GM18873 (cell line): ENCODE measurements around the gene SLC6A11.

Experiments
- ATAC-seq: cut with Tn5 transposase; IDR thresholded peaks from one replicate; pipeline ENCODE4 v1.9.1; 2021; ENCODE audit warnings: mild to moderate bottlenecking, moderate library complexity, moderate number of reproducible peaks; ENCODE audit not compliant: unreplicated experiment, low FRiP score

Gene SLC6A11

DNA sequence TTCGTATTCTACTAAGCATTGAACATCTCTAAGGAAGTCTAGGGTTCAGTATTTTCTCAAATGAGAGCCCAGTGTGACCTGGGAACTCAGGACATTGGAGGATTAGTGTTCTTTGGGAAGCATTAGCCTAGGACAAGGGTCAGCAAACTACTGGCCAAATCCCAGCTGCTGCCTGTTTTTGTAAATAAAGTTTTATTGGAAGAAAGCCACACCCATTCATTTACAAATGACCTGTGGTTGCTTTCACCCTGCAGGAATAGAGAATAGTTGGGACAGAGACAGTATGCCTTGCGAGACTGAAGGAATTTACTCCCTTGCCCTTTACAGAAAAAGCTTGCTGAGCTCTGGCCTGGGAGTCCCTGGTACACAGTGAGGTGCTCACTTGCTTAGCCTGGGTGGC is 20.6 kb downstream of the SLC6A11 start:
- ATAC-seq: no peak

DNA sequence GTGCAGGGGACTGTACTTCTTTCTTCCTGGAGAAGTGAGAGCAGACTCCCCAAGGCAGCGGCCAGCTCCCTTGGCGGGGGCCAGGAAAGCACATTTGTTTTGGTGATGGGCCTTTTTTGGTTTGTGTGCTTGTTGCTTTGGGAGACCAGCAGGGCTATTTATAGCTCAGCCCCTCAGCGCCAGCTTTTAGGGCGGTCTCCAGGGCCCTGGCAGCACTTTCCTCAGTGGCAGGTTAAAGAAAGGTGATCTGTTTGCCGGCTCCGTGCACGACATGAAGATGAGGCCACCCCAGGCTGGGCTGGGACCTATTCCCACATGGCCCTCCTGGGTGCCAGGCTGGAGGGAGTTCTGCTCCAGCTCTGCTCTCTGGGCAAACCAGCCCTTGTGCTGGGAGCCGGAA is 21.8 kb downstream of the SLC6A11 start:
- ATAC-seq: no peak

DNA sequence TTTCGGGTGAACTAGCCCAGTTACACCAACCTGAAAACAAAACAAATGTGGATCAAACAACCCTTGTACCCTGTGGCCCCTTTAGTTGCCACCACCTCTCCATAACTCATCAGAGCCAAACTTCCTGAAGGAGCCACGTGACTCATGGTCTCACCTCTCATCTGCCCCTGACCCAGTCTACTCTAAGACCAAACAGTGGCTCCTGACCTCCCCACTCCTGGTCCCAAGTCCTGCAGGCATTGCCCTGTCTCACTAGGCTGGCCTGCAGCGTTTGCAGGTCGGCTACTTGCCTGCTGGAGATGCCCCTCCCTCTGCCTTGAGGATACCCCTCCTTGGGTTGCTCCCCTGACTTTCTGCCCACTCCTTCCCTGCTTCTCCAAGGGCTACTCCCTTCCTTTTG is 23.1 kb downstream of the SLC6A11 start:
- ATAC-seq: no peak

DNA sequence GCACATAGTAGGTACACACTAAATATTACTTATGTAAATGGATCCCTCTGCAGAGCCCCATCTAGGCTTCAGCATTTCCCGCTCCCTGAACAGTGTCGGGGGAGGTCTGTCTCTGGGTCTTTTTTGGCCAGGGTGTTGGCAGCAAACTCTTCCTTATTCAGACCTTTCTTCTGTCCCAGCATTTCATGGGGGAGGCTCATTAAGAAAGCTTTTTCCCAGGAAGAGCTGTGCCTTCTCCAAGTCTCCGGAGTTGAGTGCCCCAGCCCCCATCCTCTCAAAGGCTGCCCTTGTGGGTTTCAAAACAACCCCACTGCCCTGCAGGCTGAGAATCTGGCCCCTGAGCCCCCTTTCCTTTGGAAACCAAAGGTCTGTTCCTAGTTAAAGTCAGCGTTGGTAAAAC is 25.1 kb downstream of the SLC6A11 start:
- no peak for ATAC-seq

DNA sequence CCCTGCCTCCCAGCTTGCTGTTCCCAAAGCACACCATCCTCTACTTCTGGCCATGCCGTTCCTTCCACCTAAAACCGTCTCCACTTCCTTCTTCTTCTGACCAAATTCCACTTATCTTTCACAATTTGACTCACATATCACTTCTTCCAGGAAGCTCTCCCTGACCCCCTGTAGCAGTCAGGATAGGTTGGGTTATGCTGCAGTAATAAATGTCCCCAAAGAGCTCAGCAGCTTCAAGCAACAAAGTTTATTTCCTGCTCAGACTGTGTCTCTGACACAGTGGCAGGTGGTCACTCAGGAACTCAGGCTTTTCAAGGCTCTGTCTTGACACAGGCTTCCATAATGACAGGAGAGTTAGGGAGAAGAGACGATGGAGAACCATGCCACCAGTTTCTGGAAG is 27.4 kb downstream of the SLC6A11 start:
- ATAC-seq: no peak

DNA sequence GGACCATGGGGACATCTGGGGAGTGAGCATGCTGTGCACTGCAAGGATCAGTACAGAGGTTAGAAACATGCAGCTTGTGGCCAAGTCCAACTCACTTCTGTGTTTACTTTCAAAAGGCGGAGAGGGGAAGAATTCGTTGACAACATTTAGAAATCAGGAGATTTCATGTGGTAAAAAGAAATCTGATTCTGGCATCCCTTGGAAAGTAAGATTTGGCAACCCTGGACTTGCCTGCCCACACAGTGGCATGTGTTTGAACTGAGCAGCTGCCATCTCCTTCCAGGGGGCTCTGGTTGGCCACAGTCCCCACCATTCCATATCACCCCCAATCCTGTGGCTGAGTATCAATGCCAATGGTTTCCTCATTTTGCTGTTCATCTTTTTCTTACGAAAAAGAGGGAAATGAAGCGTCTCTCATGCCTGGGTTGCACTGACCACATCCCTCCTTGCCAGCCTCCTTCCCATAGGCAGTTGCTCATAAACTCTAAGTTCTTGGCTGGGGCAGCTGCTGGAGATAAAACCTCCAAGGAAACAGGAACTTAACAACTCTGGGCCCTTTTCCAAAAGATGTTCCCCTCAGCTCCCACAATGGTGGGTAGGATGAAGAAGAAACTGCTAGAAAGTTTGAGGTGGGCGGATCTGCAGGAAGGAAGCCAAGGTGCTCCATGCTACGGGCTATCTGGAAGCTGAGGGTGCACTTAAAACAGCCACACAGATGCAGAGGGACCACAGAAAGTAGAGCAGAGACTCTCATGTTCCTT is 29.2 kb downstream of the SLC6A11 start:
- no peak for ATAC-seq

DNA sequence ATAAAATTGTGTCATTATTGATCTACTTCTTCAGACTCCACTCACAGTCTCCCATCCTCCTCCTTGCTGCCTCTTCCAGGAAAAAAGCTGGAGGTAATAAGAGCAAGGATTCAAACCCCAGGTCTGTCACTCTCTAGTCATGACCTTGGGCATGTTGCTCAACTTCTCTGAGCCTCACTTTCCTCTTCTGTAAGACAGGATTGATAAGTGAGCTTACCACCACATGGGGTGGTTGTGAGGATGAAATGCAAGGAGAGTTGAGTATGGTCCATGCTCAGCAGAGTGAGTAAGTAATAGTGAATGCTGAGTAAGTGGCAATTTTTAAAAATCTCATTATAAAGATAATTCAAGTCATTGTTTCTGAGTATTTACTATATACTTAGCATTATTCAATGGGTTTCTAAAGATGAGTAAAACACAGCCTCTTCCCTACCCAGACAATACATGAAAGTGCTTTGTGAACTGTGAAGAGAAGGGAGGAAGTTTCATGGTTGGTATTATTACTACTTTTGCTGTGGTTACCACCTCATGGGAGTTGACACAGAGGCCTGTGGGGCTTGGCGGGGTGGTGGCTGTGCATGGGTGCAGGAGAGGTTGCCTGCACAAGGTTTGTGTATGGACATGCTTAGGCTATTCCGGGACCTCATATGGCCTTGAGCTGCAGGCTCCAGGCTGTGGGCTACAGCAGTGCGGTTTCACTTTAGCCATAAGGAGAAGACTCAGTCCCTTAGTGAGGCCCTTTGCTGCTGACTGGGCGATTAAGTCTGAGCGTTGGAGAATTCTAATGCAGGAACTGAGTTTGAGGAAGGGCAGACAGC is 30.0 kb downstream of the SLC6A11 start:
- no peak for ATAC-seq

DNA sequence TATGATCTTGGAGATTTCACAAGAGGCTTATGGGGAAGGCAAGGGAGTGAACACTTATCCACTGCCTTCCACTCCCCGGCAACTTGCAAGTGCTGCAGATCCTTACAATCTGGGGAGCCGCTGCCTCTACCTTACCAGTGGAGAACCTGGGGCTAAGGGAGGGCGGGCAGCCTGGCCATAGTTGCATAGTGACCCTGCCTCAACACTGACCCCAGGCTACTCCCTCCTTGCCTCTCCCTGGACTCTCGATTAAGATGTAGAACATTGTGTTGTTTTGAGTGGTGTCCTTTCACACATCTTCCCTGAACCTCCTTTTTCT is 30.6 kb downstream of the SLC6A11 start:
- no peak for ATAC-seq

DNA sequence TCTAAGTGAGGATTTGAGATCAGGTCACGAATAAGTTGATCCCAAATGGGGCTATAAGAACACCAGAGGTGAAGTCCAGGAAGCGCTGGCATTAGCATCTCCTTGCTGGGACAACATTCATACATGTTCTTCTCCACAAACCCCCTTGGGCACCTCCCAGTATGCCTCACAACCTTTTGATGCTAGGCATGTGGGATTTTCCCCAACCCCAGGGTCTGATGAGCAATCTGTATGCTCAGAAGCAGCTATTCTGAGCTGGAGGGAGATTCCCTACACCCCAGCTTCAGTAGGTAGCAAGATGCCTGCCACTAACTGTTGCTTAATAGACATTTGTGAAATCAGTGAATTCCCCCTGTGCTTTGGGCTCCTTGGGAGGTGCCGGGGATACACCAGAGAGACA is 32.2 kb downstream of the SLC6A11 start:
- no peak for ATAC-seq

DNA sequence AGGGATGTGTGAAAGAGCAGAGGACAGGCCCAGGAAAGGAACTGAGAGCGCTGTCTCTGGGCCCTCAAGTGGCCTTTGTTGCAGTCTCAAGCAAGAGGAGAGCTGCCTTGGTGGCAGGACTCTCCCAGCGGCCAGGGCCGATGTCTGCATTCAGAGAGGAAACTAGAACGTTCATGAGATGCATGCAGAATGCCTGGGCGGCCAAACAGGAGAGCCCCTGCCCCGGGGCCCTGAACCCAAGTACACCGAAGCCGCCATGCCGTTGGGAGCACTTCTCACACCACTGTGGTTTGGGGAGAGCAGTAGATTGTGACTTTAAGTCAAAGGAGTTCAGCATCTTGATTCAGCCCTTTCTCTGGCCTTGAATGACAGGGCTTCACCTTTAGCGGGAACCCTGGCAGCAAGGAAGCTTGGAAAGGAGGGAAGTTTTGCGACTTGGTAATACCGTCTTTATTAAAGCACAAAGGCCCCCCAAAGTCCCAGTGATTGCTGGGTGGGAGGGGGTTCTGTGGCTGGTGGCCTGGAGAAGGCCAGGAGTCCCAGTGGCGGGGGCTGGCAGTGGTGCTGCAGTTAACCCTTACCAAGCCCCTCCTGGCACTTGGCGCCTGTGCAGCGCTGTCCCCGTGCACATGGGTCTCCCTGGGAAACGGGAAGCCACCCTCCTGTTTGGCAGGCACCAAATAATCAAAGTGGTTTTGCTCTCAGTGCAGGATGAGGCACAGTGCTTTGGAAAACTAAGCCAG is 36.2 kb downstream of the SLC6A11 start:
- no peak for ATAC-seq

DNA sequence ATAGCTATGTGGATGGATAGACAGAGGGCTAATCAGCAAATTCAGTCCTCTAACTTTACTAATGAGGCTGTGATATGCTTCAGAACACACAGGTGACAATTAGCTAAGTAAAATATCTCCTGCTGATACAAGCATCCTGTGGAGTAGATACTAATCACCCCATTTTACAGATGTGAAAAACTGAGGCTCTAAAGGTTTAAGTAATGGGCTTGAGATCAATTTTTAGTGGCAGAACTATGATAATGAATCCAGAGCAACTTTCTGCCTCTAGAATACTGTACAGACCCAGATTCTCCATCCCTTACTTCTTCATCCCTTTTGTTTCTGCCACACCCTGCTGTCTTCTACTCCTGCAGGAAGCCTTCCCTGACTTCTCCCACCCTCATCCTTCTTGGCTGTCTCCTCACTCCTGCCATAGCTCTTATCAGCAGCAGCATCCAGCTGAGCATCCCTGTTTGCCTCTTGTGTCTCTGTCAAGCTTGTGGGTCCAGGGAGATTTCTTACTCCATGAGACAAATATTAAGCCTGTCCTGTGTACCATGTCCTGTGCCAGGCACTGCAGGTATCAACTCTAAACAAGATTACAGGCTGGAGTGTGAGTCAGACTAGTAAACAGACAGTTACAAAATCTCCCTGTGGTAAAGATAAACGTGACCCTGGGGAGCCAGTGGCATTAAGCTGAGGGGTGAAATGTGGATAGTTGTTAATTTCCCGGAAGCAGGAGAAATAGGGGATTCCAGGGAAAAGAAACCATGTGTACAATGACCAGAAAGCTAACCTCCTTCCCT is 39.2 kb downstream of the SLC6A11 start:
- ATAC-seq: no peak

DNA sequence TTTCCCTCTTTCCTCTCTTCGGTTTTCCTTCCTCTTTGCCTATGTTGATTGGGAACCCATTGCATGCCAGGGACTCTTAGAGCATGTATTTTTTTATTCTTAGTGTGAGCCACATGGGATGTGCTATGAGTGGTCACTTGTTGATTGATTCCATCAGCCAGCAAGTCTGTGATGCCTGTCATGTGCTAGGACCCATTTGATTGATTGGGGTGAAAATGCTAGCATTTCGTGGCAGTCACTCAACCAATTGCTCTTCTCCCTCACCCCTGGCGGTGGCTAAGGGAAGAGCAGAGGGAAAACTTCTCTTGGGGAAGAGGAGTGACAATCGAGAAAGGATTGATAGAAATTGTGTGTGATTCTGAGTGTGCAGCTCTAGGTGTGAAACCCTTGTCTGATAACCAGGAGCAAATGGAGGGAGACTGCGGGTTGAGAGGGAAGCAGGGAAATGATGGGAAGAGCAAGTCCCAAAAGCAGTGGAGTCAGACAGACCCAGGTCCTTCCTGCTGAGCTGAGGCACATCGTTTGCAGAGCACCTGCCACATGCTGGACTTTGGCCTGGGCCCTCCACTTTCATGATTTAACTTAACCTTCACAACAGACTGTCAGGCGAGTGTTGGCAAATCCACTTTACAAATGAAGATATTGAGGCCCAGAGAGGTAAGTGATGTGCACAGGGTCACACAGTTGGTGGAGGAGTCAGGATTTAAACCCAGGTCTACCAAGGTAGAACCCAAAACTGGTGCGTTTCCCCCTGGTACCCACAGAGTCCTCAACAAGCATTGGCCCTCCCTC is 40.0 kb downstream of the SLC6A11 start:
- ATAC-seq: no peak

DNA sequence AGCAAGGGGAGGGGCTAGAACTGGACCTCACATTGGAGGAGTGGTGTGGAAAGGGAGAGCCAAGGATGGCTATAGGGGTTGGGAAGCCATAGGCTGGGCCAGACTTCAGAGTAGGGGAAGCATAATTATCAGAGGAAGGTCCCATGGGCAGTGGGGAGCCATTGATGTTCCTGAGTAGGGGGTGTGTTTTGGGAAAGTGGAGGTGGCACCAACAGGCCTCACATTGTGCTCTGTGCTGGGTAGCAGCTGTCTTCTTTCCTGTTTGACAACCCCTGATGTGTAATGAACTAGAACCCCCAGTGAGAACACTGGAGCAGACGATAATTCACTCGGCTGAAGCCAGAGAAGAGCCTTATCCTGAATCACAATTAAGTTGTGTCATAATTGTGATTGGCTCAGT is 41.2 kb downstream of the SLC6A11 start:
- no peak for ATAC-seq

DNA sequence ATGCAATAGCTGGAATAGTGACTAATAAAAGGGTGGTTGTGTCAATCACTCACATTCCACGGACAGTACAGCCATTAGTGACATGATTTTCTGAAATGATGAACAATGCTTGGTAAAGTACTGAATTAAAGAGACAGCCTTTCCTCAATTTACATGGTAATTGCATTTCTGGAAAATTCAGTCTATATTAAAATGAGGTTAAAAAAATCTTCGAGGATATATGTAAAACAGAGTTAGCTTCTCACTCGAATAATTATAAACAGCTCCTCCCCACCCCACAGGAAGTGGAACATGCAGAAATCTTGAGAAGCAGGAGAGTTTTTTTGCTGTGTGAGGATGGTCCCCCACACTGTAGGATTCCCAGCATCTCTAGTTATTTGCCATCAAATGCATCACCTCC is 42.1 kb downstream of the SLC6A11 start:
- ATAC-seq: no peak

DNA sequence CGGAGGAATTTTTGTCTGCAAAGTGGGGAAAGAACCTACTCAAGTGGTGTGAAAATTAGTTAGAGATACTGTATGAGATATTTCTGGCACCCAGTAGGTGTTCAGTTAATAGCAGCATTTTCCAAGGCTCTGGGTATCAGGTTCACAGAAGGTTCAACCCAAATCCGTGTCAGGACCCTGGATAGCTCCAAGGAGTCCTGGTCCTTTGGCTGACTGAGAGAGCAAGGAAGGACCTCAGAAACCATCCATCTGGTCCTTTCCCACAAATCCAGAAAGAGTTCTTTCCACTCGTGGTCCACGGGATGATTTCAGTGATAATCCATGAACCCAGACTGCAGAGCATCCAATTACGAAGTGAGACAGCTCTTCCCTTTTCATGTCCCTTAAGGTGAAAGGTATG is 51.4 kb downstream of the SLC6A11 start:
- no peak for ATAC-seq

DNA sequence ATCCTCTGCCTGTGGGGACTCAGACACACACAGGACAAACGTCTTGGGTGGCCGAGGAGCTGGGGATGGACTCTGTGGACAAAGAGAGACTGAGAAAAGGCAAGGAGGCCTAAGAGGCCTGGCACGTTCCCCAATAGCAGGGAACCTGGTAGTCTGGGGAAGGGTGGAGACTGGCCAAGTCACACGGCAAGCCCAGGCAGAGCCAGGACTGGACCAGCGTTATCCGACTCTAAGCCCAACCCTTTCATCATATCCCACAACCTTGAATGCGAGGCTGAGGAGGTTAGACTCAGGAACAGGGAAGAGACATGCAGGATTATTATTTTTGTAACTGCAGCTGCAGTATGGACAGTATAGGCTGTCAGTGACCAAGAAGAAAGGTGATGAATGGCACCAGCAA is 53.4 kb downstream of the SLC6A11 start:
- no peak for ATAC-seq

DNA sequence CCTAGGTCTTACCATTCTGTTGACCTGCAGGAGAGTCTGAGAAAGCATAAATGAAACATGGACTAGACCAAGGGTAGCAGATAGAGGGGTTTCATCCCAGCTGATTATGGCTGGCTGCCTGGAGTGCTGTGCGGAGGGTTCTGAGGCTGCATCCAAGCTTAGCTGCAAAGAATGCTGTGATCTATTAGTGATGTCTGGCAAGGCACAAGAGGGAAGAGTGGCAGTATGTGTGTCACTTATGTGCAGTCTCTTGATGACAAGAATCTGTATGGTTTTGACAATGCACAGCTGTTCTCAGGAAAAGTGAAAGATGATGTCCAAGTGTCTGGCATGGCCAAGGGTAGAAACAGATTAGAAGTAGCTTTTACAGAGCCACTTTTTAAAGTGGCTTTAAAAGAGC is 54.3 kb downstream of the SLC6A11 start:
- no peak for ATAC-seq

DNA sequence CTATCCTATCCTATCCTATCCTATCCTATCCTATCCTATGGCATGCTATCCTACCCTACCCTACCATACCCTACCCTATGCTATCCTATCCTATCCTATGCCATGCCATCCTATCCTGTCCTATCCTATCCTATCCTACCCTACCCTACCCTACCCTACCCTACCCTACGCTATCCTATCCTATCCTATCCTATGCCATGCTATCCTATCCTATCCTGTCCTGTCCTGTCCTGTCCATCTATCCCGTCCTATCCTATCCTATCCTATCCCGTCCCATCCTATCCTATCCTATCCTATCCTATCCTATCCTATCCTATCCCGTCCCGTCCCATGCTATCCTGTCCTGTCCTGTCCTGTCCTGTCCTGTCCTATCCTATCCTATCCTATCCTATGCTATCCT is 57.4 kb downstream of the SLC6A11 start:
- no peak for ATAC-seq

DNA sequence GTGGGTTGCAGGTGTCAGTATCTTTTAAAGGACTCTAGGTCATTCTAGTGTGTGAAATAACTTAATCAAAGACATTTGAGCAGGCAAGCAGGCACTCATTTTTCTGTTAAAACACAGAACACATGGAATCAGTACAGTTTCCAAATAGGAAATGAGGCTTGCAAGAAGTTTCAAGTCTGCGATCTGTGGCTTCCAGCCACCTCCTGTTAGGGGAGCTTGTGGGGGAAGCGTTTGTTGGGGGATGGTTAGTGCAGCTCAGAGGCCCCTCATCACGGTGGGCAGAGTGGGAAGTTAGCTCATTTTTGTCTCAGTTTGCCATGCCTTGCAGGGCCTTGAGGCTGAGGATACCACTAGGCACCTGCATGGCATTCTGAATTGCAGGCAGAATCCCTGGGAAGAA is 59.9 kb downstream of the SLC6A11 start:
- no peak for ATAC-seq

DNA sequence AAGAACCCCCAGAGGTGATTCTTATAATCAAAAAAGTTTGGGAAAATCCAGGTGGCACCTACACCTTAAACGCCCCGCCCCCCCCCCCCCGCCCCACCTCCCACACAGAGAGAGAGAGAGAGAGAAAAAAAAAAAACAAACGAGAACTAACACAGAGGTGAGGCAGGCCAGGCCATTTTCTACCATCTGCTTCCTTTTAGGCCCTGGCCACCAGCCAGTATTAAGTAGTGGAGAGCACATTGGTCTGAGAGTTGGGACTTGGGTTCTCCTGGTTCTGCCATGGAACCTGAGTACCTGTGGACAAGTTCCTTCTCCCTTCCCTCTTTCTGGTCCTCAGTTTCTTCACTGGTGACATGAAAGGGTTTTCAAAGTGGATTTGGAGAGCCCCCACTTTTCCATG is 60.6 kb downstream of the SLC6A11 start:
- ATAC-seq: no peak
